HG02840 (cell line): ENCODE measurements around the gene TIGAR.

Source experiments
- ATAC-seq: cut with Tn5 transposase; IDR thresholded peaks from one replicate; pipeline ENCODE4 v1.9.1; 2021; ENCODE audit warnings: mild to moderate bottlenecking, moderate library complexity, moderate number of reproducible peaks; ENCODE audit not compliant: unreplicated experiment, low FRiP score

Gene TIGAR

GRCh38 chr12:4369548-4369947 lies 48.5 kb downstream of the TIGAR start:
- ATAC-seq = no peak

GRCh38 chr12:4370265-4370664 lies 49.3 kb downstream of the TIGAR start:
- no peak for ATAC-seq

- ATAC-seq = no peak
These were observed 51.6 kb downstream of the TIGAR start for GRCh38 chr12:4372653-4373052.

- ATAC-seq = no peak
These were observed 54.4 kb downstream of the TIGAR start for GRCh38 chr12:4375449-4375848.

- ATAC-seq = no peak
These were observed 57.8 kb downstream of the TIGAR start for GRCh38 chr12:4378772-4379171.

- ATAC-seq = no peak
These were observed 58.4 kb downstream of the TIGAR start, which contains the start of gene FGF23 for GRCh38 chr12:4379405-4379804. TSS of gene FGF23 (minus strand) at chr12:4379712. CDS start at chr12:4379582, 130 bp downstream.

GRCh38 chr12:4380332-4380731 lies 59.3 kb downstream of the TIGAR start:
- ATAC-seq = no peak

GRCh38 chr12:4383304-4383865 lies 62.4 kb downstream of the TIGAR start:
- no peak for ATAC-seq

- ATAC-seq = no peak
These were observed 65.8 kb downstream of the TIGAR start for GRCh38 chr12:4386801-4387200.

GRCh38 chr12:4387607-4388006 lies 66.6 kb downstream of the TIGAR start:
- no peak for ATAC-seq

GRCh38 chr12:4388032-4388431 lies 67.0 kb downstream of the TIGAR start:
- no peak for ATAC-seq

GRCh38 chr12:4388662-4389061 lies 67.6 kb downstream of the TIGAR start:
- ATAC-seq = no peak

GRCh38 chr12:4392223-4392742 lies 71.3 kb downstream of the TIGAR start:
- ATAC-seq = no peak

GRCh38 chr12:4393211-4393610 lies 72.2 kb downstream of the TIGAR start:
- no peak for ATAC-seq

- no peak for ATAC-seq
These were observed 74.8 kb downstream of the TIGAR start for GRCh38 chr12:4395818-4396217.

GRCh38 chr12:4401117-4401516 lies 80.1 kb downstream of the TIGAR start:
- no peak for ATAC-seq

- no peak for ATAC-seq
These were observed 82.0 kb downstream of the TIGAR start for GRCh38 chr12:4402996-4403395.
